Large intestine (tissue), 3 donors: ENCODE results near the gene OVCH1. TPM values are rescaled to one million over a fixed set of nuclear protein-coding genes. Genes with fewer than 3 reads are reported as not detected.

Source experiments
- DNase-seq, 2 donors: peaks; one replicate each; pipeline versions ENCODE4 v3.0.0 to v3.0.0-alpha.2; 2013
- H3K27ac ChIP-seq: one replicate; pipeline ENCODE4 v1.5.1; 2013; ENCODE audit warnings: low read length
- H3K27me3 ChIP-seq: 2 replicates; pipeline ENCODE4 v1.6.1; 2013; ENCODE audit warnings: low read length; ENCODE audit not compliant: control insufficient read depth, insufficient read depth
- H3K36me3 ChIP-seq: 2 replicates; pipeline ENCODE4 v1.6.1; 2013; ENCODE audit warnings: low read length; ENCODE audit not compliant: control insufficient read depth, insufficient read depth
- H3K4me1 ChIP-seq: one replicate; pipeline ENCODE4 v1.6.1; 2013; ENCODE audit warnings: low read length; ENCODE audit not compliant: control insufficient read depth, insufficient read depth
- H3K4me3 ChIP-seq: one replicate; pipeline ENCODE4 v1.5.1; 2013; ENCODE audit warnings: low read length
- H3K9me3 ChIP-seq: one replicate; pipeline ENCODE4 v1.6.1; 2013; ENCODE audit warnings: mild to moderate bottlenecking, low read depth, low read length, moderate library complexity; ENCODE audit not compliant: control insufficient read depth
- WGBS: methylation state at CpG from one replicate; pipeline ENCODE4 v1.1.5; 2013; ENCODE audit warnings: low lambda C conversion rate; ENCODE audit not compliant: insufficient coverage; 5-methylcytosine and 5-hydroxymethylcytosine counted together
- polyA plus RNA-seq: library from polyadenylated mRNA; unstranded; fragments of 120-200 nt; gene quantifications from one replicate; pipeline ENCODE4 v1.2.1, GENCODE V29; 2013

OVCH1 gene
- polyA plus RNA-seq, 1 donor: 0.28 TPM

GRCh38 chr12:29503283-29503682 is 5.8 kb upstream of the OVCH1 start:
- H3K36me3 ChIP-seq: no peaks in the 10 kb centered on the region
- H3K4me3 ChIP-seq: no peak overlapping the region
- H3K9me3 ChIP-seq: no peaks in the 10 kb centered on the region
- DNase-seq: no peak
- no peaks in the 10 kb centered on the region for H3K27me3 ChIP-seq
- no peaks in the 10 kb centered on the region for H3K4me1 ChIP-seq
- no peak overlapping the region for H3K27ac ChIP-seq

- H3K27ac ChIP-seq: no peak overlapping the region
- no peaks in the 10 kb centered on the region for H3K36me3 ChIP-seq
- H3K4me3 ChIP-seq: no peak overlapping the region
- H3K4me1 ChIP-seq: no peaks in the 10 kb centered on the region
- no peak for DNase-seq
- no peaks in the 10 kb centered on the region for H3K27me3 ChIP-seq
- WGBS: no CpG with 5 or more reads among the region's 3 CpGs
- H3K9me3 ChIP-seq: no peaks in the 10 kb centered on the region
Measured at GRCh38 chr12:29499235-29499634, 1.7 kb upstream of the OVCH1 start.

- WGBS: 89% methylated on average over 5 of the region's 6 CpGs
- no peaks in the 10 kb centered on the region for H3K9me3 ChIP-seq
Measured at GRCh38 chr12:29492891-29493290, 4.6 kb downstream of the OVCH1 start.

DNA sequence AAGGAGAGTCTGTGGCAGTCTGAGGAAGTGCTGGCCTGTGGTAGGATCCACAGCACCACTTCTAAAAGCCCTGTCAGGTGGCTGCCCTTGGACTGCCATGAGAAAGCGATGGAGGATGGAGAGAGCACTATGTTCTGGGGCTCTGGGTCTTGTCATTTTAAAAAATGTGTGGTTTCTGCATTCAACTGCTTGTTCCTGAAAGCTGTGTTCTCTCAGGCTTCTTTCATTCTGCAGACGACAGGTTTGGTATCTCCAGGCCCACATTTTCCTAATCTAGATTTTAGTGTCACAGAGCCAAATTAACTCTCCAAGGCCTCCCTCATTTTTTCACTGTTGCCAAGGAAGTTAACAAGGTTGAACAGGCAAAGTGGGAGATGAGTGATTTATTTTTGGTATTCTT is 10.5 kb downstream of the OVCH1 start:
- no peak for DNase-seq
- WGBS: no CpG with 5 or more reads among the region's 2 CpGs
- no peaks in the 10 kb centered on the region for H3K27me3 ChIP-seq
- no peak overlapping the region for H3K27ac ChIP-seq
- no peaks in the 10 kb centered on the region for H3K4me1 ChIP-seq
- H3K36me3 ChIP-seq: no peaks in the 10 kb centered on the region
- H3K4me3 ChIP-seq: no peak overlapping the region
- H3K9me3 ChIP-seq: no peaks in the 10 kb centered on the region

More at GRCh38 chr12:29492891-29493290, 4.6 kb downstream of the OVCH1 start:
- H3K4me1 ChIP-seq: no peaks in the 10 kb centered on the region
- no peak for DNase-seq
- no peak overlapping the region for H3K4me3 ChIP-seq
- H3K36me3 ChIP-seq: no peaks in the 10 kb centered on the region
- no peak overlapping the region for H3K27ac ChIP-seq
- no peaks in the 10 kb centered on the region for H3K27me3 ChIP-seq

GRCh38 chr12:29463198-29463597 is 34.3 kb downstream of the OVCH1 start:
- whole genome bisulfite sequencing: 85% methylated on average over 3 of the region's 4 CpGs
- H3K4me1 ChIP-seq: no peaks in the 10 kb centered on the region
- no peaks in the 10 kb centered on the region for H3K27me3 ChIP-seq
- H3K9me3 ChIP-seq: no peaks in the 10 kb centered on the region
- DNase-seq: no peak
- no peak overlapping the region for H3K4me3 ChIP-seq
- no peaks in the 10 kb centered on the region for H3K36me3 ChIP-seq
- no peak overlapping the region for H3K27ac ChIP-seq

DNA sequence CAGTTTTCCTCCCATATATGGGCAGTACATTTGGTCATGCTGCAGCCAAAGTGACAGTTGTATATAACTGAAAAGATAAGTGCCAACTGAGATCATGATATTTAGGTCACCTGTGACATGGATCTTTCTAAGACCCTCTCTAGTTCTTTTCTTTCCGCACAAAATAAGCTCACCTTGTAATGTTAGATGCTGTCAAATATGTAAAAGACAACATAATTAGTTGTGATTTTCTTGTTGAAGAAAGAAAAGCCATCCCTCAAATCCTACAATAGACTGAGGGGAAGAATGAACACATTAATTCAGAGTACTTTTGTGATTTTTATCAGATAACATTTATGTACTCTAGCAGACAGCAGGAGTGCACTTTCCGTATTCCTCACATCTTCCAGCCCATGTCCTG is 37.4 kb downstream of the OVCH1 start:
- Histone ChIP-seq H3K27ac (no peak overlapping the region), H3K36me3 (no peaks in the 10 kb centered on the region), H3K9me3 (no peaks in the 10 kb centered on the region), H3K4me3 (no peak overlapping the region), H3K27me3 (no peaks in the 10 kb centered on the region), H3K4me1 (no peaks in the 10 kb centered on the region)
- no CpG with 5 or more reads among the region's 2 CpGs for WGBS
- no peak for DNase-seq

GRCh38 chr12:29455087-29455486 is 42.4 kb downstream of the OVCH1 start:
- H3K27me3 ChIP-seq: no peaks in the 10 kb centered on the region
- H3K9me3 ChIP-seq: no peaks in the 10 kb centered on the region
- WGBS: no CpG with 5 or more reads among the region's 1 CpG
- no peak overlapping the region for H3K27ac ChIP-seq
- H3K4me3 ChIP-seq: no peak overlapping the region
- no peaks in the 10 kb centered on the region for H3K4me1 ChIP-seq
- no peaks in the 10 kb centered on the region for H3K36me3 ChIP-seq
- DNase-seq: peak in 1 of 2 donors; percentile 2

DNA sequence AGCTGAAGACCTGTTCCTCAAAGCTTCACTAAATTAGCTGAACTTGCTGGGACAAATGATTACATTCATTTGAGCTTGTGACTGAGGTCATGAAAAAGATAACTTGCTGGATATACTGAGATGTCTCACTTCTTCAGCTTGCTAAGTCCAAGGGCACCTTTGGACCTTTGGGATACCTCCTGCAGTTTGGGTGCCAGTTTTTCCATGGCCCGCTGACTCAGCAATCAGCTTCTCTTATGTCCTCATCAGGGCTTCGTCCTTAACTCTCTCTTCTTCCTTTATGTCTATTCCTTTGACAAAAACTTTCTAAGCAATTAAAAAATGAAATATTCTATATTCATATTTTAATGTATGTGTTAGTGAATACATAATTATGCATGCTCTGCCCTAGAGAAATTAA is 45.6 kb downstream of the OVCH1 start:
- Histone ChIP-seq H3K27ac (no peak overlapping the region), H3K4me3 (no peak overlapping the region), H3K4me1 (no peaks in the 10 kb centered on the region), H3K9me3 (no peaks in the 10 kb centered on the region), H3K27me3 (no peaks in the 10 kb centered on the region), H3K36me3 (no peaks in the 10 kb centered on the region)
- no CpG with 5 or more reads among the region's 2 CpGs for WGBS
- DNase-seq: no peak

GRCh38 chr12:29448157-29448556 is 49.3 kb downstream of the OVCH1 start:
- H3K4me3 ChIP-seq: no peak overlapping the region
- WGBS: 86% methylated on average over 2 of the region's 4 CpGs
- DNase-seq: no peak
- H3K27ac ChIP-seq: no peak overlapping the region
- H3K27me3 ChIP-seq: no peaks in the 10 kb centered on the region
- no peaks in the 10 kb centered on the region for H3K36me3 ChIP-seq
- H3K9me3 ChIP-seq: no peaks in the 10 kb centered on the region
- H3K4me1 ChIP-seq: no peaks in the 10 kb centered on the region

- no peak for DNase-seq
- Histone ChIP-seq H3K27ac (no peak overlapping the region), H3K4me1 (no peaks in the 10 kb centered on the region), H3K36me3 (no peaks in the 10 kb centered on the region), H3K27me3 (no peaks in the 10 kb centered on the region), H3K4me3 (no peak overlapping the region), H3K9me3 (no peaks in the 10 kb centered on the region)
- 100% methylated on average over 2 of the region's 2 CpGs for WGBS
Measured at GRCh38 chr12:29447285-29447975, 50.1 kb downstream of the OVCH1 start.

- H3K27me3 ChIP-seq: no peaks in the 10 kb centered on the region
- no peaks in the 10 kb centered on the region for H3K4me1 ChIP-seq
- H3K36me3 ChIP-seq: no peaks in the 10 kb centered on the region
- no peak for DNase-seq
- no peaks in the 10 kb centered on the region for H3K9me3 ChIP-seq
- WGBS: 100% methylated on average over 1 of the region's 4 CpGs
- H3K27ac ChIP-seq: no peak overlapping the region
- H3K4me3 ChIP-seq: no peak overlapping the region
Measured at GRCh38 chr12:29439506-29439905, 58.0 kb downstream of the OVCH1 start.
